ENCODE results near the gene ZNF678.

- TF ChIP-seq CTCF (IDR thresholded peaks at IDR 0.05) (no peak), RFX5 (IDR thresholded peaks at IDR 0.05; ENCODE audit: low read length) (no peak), EP300 (IDR thresholded peaks at IDR 0.05; ENCODE audit: borderline replicate concordance in 1 of 2, low read depth in 1 of 2, low read length in 1 of 2) (no peak), POLR2AphosphoS5 (IDR thresholded peaks at IDR 0.05; ENCODE audit: low read depth, low read length) (no peak), EZH2phosphoT487 (IDR thresholded peaks at IDR 0.05; ENCODE audit: borderline replicate concordance, low read depth) (no peak), RAD21 (IDR thresholded peaks at IDR 0.05; ENCODE audit: low read length) (no peak)
Measured at GRCh38 chr1:227559926-227560325, 3.4 kb upstream of the ZNF678 start.

Data from SK-N-SH (cell line).